ENCODE data around the gene PLA1A. TPM values are rescaled to one million over a fixed set of nuclear protein-coding genes. Genes with fewer than 3 reads are reported as not detected.
"Not testable (repeated sequence)": the region's sequence is repeated elsewhere in the genome, so short reads cannot be mapped to it uniquely, and the experiment has no call there.

Gene PLA1A
- total and polyA plus RNA-seq, 2 donors = 1.1 to 3.0 TPM

DNA sequence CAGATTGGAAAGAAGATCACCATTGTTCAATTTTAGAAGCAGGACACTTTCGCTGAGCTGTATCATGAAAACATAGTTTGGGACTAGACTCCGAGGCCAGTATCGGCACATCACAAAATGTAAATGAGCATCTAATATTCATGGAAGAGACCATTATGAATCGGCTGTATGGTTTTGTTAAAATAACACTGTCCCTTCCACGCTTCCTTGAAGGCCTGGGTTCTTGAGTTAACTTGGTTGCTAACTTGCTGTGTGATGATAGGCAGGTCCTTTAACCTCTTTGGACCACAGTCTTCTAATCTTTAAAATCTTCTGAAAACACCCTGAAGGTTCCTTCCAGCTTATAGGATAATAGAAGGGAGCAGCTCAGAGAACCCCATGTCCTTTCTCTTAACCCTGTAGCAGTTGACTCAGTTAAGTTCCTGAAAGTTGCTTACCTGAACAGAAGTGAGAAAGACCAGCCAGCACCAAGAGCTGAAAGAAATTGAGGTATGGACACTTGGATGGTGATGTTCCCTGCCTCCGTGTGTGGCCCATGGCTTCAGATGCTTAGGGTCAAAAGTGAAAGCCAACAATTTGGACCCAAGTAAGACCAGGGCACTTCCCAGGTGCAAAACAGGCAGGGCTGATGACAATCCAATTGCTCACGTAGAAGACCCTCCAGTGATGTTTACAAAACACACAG, 40.4 kb upstream of the PLA1A start:
- 97% methylated on average over 7 of the region's 7 CpGs for WGBS
- no peaks in the 10 kb centered on the region for H3K36me3 ChIP-seq (ENCODE audit: control insufficient read depth in 2 of 2, insufficient read depth in 2 of 2, low read length in 1 of 2)
- H3K9me3 ChIP-seq (ENCODE audit: control insufficient read depth in 2 of 2, insufficient read depth in 1 of 2, low read length in 1 of 2) = no peaks in the 10 kb centered on the region
- no peak overlapping the region for H3K4me3 ChIP-seq (ENCODE audit: low read length in 2 of 2)
- DNase-seq (ENCODE audit: low read depth in 6 of 9, low spot score in 9 of 9) = no peak
- H3K4me1 ChIP-seq (ENCODE audit: control insufficient read depth in 2 of 2, insufficient read depth in 2 of 2, low read length in 2 of 2) = peaks cover 0 to 8% of the 10 kb centered on the region in 2 donors
- H3K27me3 ChIP-seq (ENCODE audit: control insufficient read depth in 2 of 2, insufficient read depth in 1 of 2, low read length in 1 of 2) = no peaks in the 10 kb centered on the region
- no peak overlapping the region for H3K27ac ChIP-seq (ENCODE audit: low read depth in 1 of 2, low read length in 1 of 2)

DNA sequence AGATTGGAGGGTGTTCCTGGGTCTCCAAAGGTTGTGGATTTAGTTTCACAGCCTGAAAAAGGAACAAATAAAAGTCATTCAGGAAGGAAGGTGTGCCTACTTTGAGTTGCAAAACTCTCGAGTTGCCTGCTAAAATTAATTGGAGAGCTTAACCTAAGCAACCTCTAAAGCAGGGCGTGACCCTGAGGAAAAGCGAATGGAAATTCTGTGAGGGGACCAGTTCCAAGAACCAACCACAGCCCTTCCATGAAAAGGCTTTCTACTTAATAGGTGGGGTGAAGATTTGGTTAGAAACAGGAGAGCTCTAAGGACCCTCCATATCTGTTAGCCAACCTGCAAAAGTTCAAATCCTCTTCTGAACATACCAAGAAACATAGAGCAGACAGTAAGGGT, 39.8 kb upstream of the PLA1A start:
- no peak overlapping the region for H3K4me3 ChIP-seq (ENCODE audit: low read length in 2 of 2)
- peaks cover 0 to 12% of the 10 kb centered on the region in 2 donors for H3K4me1 ChIP-seq (ENCODE audit: control insufficient read depth in 2 of 2, insufficient read depth in 2 of 2, low read length in 2 of 2)
- H3K27me3 ChIP-seq (ENCODE audit: control insufficient read depth in 2 of 2, insufficient read depth in 1 of 2, low read length in 1 of 2) = no peaks in the 10 kb centered on the region
- no peak overlapping the region for H3K27ac ChIP-seq (ENCODE audit: low read depth in 1 of 2, low read length in 1 of 2)
- WGBS = 65% methylated on average over 3 of the region's 3 CpGs
- no peak for DNase-seq (ENCODE audit: low read depth in 6 of 9, low spot score in 9 of 9)
- no peaks in the 10 kb centered on the region for H3K36me3 ChIP-seq (ENCODE audit: control insufficient read depth in 2 of 2, insufficient read depth in 2 of 2, low read length in 1 of 2)
- no peaks in the 10 kb centered on the region for H3K9me3 ChIP-seq (ENCODE audit: control insufficient read depth in 2 of 2, insufficient read depth in 1 of 2, low read length in 1 of 2)

DNA sequence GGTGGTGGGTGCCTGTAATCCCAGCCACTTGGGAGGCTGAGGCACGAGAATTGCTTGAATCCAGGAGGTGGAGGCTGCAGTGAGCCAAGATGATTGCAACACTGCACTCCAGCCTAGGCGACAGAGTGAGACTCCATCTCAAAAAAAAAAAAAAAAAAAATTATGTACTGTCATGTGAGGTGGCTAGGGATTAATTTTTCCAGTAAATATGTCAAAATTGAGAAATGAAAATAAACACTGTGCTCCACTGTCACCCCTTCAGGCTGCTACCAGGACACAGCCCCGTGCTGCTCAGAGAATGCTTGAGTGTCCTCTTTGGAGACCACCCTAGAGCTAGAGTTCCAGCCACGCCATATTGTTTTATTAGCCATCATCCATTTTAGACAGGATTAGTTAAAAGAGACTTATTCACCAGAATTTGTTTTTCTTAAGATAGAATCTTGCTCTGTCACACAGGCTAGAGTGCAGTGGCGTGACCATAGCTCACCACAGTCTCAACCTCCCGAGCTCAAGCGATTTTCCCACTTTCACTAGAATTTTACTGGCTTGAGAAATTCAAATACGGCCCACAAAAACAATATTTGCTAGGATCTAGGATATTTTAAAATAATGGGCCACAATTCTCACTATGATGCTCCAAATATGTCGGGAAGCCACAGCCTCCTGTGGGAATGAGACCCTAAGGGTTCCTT, 38.9 kb upstream of the PLA1A start:
- H3K27ac ChIP-seq (ENCODE audit: low read depth in 1 of 2, low read length in 1 of 2) = no peak overlapping the region
- DNase-seq (ENCODE audit: low read depth in 6 of 9, low spot score in 9 of 9) = no peak
- no peaks in the 10 kb centered on the region for H3K36me3 ChIP-seq (ENCODE audit: control insufficient read depth in 2 of 2, insufficient read depth in 2 of 2, low read length in 1 of 2)
- no peak overlapping the region for H3K4me3 ChIP-seq (ENCODE audit: low read length in 2 of 2)
- H3K4me1 ChIP-seq (ENCODE audit: control insufficient read depth in 2 of 2, insufficient read depth in 2 of 2, low read length in 2 of 2) = peaks cover 0 to 12% of the 10 kb centered on the region in 2 donors
- no peaks in the 10 kb centered on the region for H3K27me3 ChIP-seq (ENCODE audit: control insufficient read depth in 2 of 2, insufficient read depth in 1 of 2, low read length in 1 of 2)
- no peaks in the 10 kb centered on the region for H3K9me3 ChIP-seq (ENCODE audit: control insufficient read depth in 2 of 2, insufficient read depth in 1 of 2, low read length in 1 of 2)
- WGBS = 95% methylated on average over 9 of the region's 9 CpGs

DNA sequence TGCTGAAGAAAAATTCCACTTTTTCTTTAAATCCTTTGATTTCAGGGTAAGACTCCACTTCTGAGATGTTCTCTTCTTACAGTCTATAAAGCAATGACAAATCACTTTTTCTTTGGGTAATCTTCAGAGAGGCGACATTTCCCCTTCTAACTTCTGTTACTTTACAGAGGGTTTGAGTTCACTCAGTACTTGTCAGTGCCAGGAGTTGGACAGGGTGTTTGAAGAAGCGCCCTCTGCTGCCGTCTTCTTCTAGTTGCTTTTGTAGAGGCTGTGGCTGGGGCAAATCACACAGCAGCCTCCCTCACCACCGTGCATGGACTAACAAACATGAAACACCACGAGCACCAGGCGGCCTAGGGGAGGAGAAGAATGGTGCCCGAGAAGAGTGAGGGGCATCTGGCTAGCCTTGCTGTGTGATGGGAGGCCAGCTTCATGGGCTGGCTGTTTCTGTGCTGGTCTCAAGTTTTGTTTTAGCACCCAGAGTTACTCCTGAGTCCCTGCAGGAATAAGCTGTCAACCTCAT, 38.2 kb upstream of the PLA1A start, which contains the start of gene CD80:
TSS of gene CD80 (minus strand) at position 174 of the 523 bp plus-strand sequence. CDS start 1,886 bp downstream, outside the sequence.
- H3K27ac ChIP-seq (ENCODE audit: low read depth in 1 of 2, low read length in 1 of 2) = no peak within 1 kb of the TSS

DNA sequence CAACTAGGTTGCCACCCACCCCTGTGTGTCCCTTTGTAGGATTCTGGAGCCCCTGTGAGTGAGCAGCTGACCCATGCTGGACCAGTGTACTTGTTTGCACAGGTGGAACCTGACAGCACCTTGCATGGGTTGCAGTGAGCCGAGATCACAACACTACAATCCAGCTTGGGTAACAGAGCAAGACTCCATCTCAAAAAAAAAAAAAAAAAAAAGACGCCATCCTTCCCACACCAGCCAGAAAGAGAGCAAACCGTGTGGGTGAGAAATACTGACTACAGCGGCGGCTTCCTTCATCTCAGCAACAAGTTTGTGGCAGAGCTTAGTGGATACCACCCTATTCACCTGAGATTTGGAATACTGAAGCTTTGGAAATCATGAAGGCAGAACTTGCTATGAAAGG, 37.5 kb upstream of the PLA1A start:
- DNase-seq (ENCODE audit: low read depth in 6 of 9, low spot score in 9 of 9) = no peak
- H3K27ac ChIP-seq (ENCODE audit: low read depth in 1 of 2, low read length in 1 of 2) = no peak overlapping the region
- H3K27me3 ChIP-seq (ENCODE audit: control insufficient read depth in 2 of 2, insufficient read depth in 1 of 2, low read length in 1 of 2) = no peaks in the 10 kb centered on the region
- no peaks in the 10 kb centered on the region for H3K36me3 ChIP-seq (ENCODE audit: control insufficient read depth in 2 of 2, insufficient read depth in 2 of 2, low read length in 1 of 2)
- H3K4me1 ChIP-seq (ENCODE audit: control insufficient read depth in 2 of 2, insufficient read depth in 2 of 2, low read length in 2 of 2) = peaks cover 0 to 12% of the 10 kb centered on the region in 2 donors
- no peaks in the 10 kb centered on the region for H3K9me3 ChIP-seq (ENCODE audit: control insufficient read depth in 2 of 2, insufficient read depth in 1 of 2, low read length in 1 of 2)
- no peak overlapping the region for H3K4me3 ChIP-seq (ENCODE audit: low read length in 2 of 2)
- 91% methylated on average over 5 of the region's 5 CpGs for WGBS

More for the DNA sequence above, 38.2 kb upstream of the PLA1A start, which contains the start of gene CD80:
- no peaks in the 10 kb centered on the region for H3K27me3 ChIP-seq (ENCODE audit: control insufficient read depth in 2 of 2, insufficient read depth in 1 of 2, low read length in 1 of 2)
- H3K4me1 ChIP-seq (ENCODE audit: control insufficient read depth in 2 of 2, insufficient read depth in 2 of 2, low read length in 2 of 2) = peaks cover 0 to 12% of the 10 kb centered on the region in 2 donors
- no peaks in the 10 kb centered on the region for H3K36me3 ChIP-seq (ENCODE audit: control insufficient read depth in 2 of 2, insufficient read depth in 2 of 2, low read length in 1 of 2)
- H3K9me3 ChIP-seq (ENCODE audit: control insufficient read depth in 2 of 2, insufficient read depth in 1 of 2, low read length in 1 of 2) = no peaks in the 10 kb centered on the region
- DNase-seq (ENCODE audit: low read depth in 6 of 9, low spot score in 9 of 9) = peak in 8 of 9 donors; percentile 41 to 78 (median 50)
- 19% methylated on average over 7 of the region's 7 CpGs for WGBS
- no peak within 1 kb of the TSS for H3K4me3 ChIP-seq (ENCODE audit: low read length in 2 of 2)

DNA sequence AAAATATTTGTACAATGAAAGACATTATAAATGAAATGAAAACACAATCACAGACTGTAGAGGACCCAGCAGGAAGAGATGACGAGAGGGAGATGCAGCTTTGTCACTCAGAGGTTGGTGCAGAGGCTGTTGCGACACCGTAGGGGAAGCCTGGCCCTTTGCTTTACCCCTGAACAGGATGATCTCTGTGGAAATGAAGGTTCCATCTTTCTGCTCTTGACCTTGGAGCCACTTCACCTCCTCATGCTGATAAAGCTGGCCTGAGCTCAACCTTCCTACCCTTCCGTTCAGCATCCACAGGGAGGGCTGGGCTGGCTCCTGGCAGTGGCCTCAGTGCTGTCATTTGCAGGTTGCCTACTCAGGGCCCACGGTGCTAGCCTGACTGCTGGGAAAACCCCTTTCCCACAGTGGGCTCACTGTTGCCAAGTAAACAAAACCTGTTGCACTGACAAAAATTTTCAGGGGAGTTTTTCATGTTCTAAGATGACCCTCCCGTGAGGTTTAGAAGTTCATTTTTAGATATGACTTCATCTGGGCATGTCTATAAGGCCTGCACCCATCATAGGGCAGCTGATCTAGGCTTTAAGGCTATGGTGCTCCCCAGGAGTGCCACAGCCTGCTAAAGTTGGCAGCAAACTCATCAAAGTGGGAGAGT, 35.3 kb upstream of the PLA1A start:
- 87% methylated on average over 6 of the region's 6 CpGs for WGBS
- no peaks in the 10 kb centered on the region for H3K36me3 ChIP-seq (ENCODE audit: control insufficient read depth in 2 of 2, insufficient read depth in 2 of 2, low read length in 1 of 2)
- H3K4me3 ChIP-seq (ENCODE audit: low read length in 2 of 2) = no peak overlapping the region
- DNase-seq (ENCODE audit: low read depth in 6 of 9, low spot score in 9 of 9) = peak in 1 of 9 donors; percentile 12
- H3K27me3 ChIP-seq (ENCODE audit: control insufficient read depth in 2 of 2, insufficient read depth in 1 of 2, low read length in 1 of 2) = no peaks in the 10 kb centered on the region
- peaks cover 0 to 9% of the 10 kb centered on the region in 2 donors for H3K4me1 ChIP-seq (ENCODE audit: control insufficient read depth in 2 of 2, insufficient read depth in 2 of 2, low read length in 2 of 2)
- H3K27ac ChIP-seq (ENCODE audit: low read depth in 1 of 2, low read length in 1 of 2) = peak overlapping the region; percentile 55 to 60
- H3K9me3 ChIP-seq (ENCODE audit: control insufficient read depth in 2 of 2, insufficient read depth in 1 of 2, low read length in 1 of 2) = no peaks in the 10 kb centered on the region

DNA sequence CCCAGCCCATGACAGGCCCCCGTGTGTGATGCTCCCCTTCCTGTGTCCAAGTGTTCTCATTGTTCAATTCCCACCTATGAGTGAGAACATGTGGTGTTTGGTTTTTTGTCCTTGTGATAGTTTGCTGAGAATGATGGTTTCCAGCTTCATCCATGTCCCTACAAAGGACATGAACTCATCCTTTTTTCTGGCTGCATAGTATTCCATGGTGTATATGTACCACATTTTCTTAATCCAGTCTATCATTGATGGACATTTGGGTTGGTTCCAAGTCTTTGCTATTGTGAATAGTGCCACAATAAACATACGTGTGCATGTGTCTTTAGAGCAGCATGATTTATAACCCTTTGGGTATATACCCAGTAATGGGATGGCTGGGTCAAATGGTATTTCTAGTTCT, 34.4 kb upstream of the PLA1A start:
- H3K36me3 ChIP-seq (ENCODE audit: control insufficient read depth in 2 of 2, insufficient read depth in 2 of 2, low read length in 1 of 2); H3K4me3 ChIP-seq (ENCODE audit: low read length in 2 of 2); H3K9me3 ChIP-seq (ENCODE audit: control insufficient read depth in 2 of 2, insufficient read depth in 1 of 2, low read length in 1 of 2); H3K27me3 ChIP-seq (ENCODE audit: control insufficient read depth in 2 of 2, insufficient read depth in 1 of 2, low read length in 1 of 2); H3K4me1 ChIP-seq (ENCODE audit: control insufficient read depth in 2 of 2, insufficient read depth in 2 of 2, low read length in 2 of 2); DNase-seq (ENCODE audit: low read depth in 6 of 9, low spot score in 9 of 9); H3K27ac ChIP-seq (ENCODE audit: low read depth in 1 of 2, low read length in 1 of 2): not testable (repeated sequence)
- 94% methylated on average over 2 of the region's 2 CpGs for WGBS

DNA sequence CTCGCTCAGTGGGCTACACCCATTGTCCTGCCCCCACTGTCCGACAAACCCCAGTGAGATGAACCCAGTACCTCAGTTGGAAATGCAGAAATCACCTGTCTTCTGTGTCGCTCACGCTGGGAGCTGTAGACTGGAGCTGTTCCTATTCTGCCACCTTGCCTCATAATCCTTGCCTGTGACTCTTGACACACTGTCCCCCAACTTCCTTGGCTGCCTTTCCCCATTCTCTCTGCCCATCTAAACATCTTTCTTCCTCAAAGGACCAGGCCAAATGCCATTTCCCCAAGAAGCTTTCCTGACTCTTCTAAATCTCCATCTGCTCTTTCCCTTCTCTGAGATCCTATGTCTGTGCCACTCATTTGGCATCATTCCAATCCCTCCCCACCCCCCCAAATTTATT, 28.5 kb upstream of the PLA1A start:
- Histone ChIP-seq H3K4me3 (ENCODE audit: low read length in 2 of 2) (no peak overlapping the region), H3K4me1 (ENCODE audit: control insufficient read depth in 2 of 2, insufficient read depth in 2 of 2, low read length in 2 of 2) (no peaks in the 10 kb centered on the region), H3K36me3 (ENCODE audit: control insufficient read depth in 2 of 2, insufficient read depth in 2 of 2, low read length in 1 of 2) (no peaks in the 10 kb centered on the region), H3K27me3 (ENCODE audit: control insufficient read depth in 2 of 2, insufficient read depth in 1 of 2, low read length in 1 of 2) (no peaks in the 10 kb centered on the region), H3K9me3 (ENCODE audit: control insufficient read depth in 2 of 2, insufficient read depth in 1 of 2, low read length in 1 of 2) (no peaks in the 10 kb centered on the region), H3K27ac (ENCODE audit: low read depth in 1 of 2, low read length in 1 of 2) (no peak overlapping the region)
- 99% methylated on average over 4 of the region's 4 CpGs for WGBS
- no peak for DNase-seq (ENCODE audit: low read depth in 6 of 9, low spot score in 9 of 9)

DNA sequence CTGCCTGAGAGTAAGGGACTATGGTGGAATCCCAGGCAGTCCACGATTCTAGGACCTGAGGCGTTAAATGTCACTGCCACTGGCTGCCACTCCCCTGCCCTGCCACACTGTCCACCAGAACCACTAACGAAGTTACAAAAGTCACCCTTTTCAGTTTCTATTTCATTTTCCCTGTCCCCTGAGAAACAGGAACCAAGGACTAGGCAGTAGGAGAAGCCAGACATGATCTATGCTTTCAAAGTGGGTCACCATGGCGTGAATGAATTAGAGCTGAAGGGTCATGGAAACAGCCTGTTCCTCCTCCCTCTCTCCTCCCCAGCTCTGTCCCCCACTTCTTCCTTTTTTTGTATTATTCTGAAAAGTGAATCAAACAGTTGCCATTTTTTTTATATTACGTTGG, 27.5 kb upstream of the PLA1A start:
- no peak overlapping the region for H3K27ac ChIP-seq (ENCODE audit: low read depth in 1 of 2, low read length in 1 of 2)
- H3K9me3 ChIP-seq (ENCODE audit: control insufficient read depth in 2 of 2, insufficient read depth in 1 of 2, low read length in 1 of 2) = no peaks in the 10 kb centered on the region
- H3K4me3 ChIP-seq (ENCODE audit: low read length in 2 of 2) = no peak overlapping the region
- DNase-seq (ENCODE audit: low read depth in 6 of 9, low spot score in 9 of 9) = no peak
- WGBS = 67% methylated on average over 5 of the region's 5 CpGs
- H3K27me3 ChIP-seq (ENCODE audit: control insufficient read depth in 2 of 2, insufficient read depth in 1 of 2, low read length in 1 of 2) = no peaks in the 10 kb centered on the region
- no peaks in the 10 kb centered on the region for H3K36me3 ChIP-seq (ENCODE audit: control insufficient read depth in 2 of 2, insufficient read depth in 2 of 2, low read length in 1 of 2)
- no peaks in the 10 kb centered on the region for H3K4me1 ChIP-seq (ENCODE audit: control insufficient read depth in 2 of 2, insufficient read depth in 2 of 2, low read length in 2 of 2)

Data from thymus (tissue), 11 donors.